HG02571 (cell line): Measurements from ENCODE around the gene TUG1.

Experiments
- ATAC-seq: cut with Tn5 transposase; IDR thresholded peaks from one replicate; pipeline ENCODE4 v1.9.1; 2021; ENCODE audit warnings: mild to moderate bottlenecking, moderate library complexity; ENCODE audit not compliant: unreplicated experiment

The TUG1 gene

GRCh38 chr22:30968924-30969531, at the start of gene TUG1:
Gene TUG1 (plus strand): TSS chr22:30969265.
- peak; percentile 91 for ATAC-seq

GRCh38 chr22:30919973-30920372, 49.1 kb upstream of the TUG1 start:
- no peak for ATAC-seq

DNA sequence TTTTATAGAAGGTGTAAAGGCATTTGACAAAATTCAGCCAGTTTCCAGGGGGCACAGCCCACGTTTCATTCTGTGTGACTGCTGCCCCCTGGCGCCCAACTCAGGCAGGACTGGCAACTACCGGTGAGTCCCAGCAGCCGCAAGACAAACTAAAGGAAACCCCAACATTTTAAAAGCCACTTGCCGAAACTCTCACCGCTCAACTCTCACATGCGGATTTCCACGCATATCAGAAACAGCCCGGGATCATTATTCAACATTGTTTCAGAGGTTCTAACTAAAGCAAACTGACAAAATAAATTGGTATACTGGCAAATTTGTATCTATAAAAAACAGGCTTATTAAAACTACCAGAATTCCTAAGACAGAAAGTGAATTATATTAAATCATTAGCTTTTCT, 48.7 kb upstream of the TUG1 start:
- no peak for ATAC-seq

DNA sequence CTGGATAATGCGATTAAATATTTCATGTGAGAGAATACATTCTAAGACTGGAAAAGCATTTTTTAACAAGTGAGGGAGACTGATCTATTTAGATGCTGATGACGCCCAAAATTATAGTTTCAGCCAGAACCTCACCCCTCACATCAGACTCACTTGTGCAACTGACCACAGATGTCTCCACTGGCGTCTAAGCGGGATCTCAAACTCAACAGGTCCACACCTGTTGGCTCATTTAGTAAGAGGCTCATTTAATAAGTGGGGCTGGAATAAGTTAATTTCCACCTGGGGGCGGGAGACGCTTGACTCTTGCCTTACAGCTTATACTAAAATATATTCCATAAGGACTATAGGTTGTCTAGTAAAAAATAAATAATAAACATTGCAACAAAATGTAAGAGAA, 48.0 kb upstream of the TUG1 start:
- ATAC-seq = no peak

DNA sequence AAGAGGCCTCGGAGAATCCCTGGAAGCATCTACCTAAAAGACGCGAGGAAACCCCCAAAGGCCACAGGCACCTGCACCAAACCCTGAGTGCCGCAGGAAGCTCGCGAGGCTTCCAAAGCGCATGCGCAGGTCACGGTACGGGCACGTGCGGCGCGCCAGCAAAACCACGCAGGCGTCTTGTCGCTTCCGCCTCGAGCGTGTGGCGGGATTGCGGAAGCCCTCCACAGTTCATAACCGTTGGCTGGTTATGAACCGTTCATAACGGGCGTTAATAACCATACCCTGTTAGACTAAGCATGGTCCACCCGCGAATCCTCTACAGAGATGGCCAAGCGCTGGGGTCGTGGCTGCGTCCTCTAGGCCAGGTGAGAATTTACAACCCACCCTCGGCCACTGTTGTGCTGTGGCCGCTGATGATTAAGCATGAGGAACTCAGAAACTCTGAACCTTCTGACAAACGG, 46.9 kb upstream of the TUG1 start:
- ATAC-seq = peak; percentile 51

DNA sequence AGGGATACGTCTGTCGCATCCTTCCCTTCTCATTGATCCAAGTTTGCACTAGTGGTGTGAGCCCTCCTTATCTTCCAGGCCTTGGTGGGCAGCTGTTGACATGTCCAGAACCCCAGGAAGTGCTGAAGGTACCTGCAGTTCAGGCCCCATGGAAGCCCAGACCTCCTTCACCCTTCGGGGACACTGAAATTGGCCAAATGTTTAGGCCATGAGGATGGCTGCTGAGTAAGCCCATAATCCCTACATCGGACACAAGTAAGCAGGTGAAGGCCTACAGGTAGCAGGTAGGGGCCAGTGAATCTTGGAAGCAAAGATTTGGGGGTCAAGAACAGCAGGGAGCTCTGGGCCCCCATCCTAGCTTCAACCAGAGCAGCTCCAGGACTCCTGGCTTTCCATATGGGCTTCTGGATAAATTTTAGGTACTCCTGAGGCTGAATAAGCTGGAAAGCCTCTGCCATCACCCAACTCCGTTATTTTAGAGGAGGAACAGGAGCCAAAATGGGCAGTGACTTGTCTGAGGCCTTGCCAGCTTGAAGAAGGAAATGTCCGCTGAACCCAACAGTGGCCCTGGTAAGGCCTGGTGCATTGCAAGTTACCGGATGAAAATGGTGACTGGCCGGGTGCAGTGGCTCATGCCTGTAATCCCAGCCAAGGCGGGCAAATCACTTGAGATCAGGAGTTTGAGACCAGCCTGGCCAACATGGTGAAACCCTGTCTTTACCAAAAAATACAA, 45.7 kb upstream of the TUG1 start:
- ATAC-seq = no peak

- ATAC-seq = no peak
These were observed 43.4 kb upstream of the TUG1 start for GRCh38 chr22:30925667-30926066.

- no peak for ATAC-seq
These were observed 42.4 kb upstream of the TUG1 start for GRCh38 chr22:30926706-30927105.

DNA sequence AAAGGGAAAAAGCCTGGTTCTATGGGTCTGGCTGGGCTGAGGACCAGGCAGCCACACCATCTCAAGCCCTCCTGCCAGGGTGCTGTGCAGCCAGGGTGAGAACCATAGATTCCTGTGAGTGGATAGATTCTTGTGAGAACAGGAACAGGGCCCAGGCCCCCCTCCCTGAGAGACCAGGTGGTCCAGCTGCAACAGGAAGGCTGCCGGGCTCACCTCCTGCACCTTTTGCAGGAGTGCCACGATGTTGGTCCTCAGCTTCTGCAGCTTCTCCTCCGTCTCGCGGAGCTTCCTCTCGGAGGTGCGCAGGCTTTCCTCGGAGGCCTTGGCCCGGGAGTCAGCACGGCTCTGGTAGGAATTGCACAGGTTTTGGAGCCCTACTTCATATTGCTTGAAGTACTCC, 41.3 kb upstream of the TUG1 start:
- no peak for ATAC-seq

GRCh38 chr22:30928401-30928800, 40.7 kb upstream of the TUG1 start:
- no peak for ATAC-seq

DNA sequence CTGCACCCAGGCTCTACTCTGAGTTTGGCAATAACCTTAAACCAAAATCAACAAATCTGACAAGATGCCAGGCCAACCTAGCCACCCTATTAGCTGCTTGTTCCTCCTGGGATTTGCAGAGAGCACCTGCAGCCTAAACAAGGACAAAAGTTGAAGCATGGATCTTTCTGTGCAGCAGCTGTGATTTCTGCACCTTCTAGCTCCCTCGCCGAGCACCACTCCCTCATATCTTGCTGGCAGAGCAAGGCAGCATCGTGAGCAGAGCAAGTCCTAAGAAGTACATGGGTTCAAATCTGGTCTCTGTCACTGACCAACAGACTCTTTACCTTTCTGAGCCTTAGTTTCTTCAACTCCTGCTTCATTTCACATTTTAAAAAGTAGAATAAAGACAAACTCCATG, 38.8 kb upstream of the TUG1 start:
- no peak for ATAC-seq

GRCh38 chr22:30931541-30932300, 37.3 kb upstream of the TUG1 start:
- ATAC-seq = no peak

- no peak for ATAC-seq
These were observed 36.4 kb upstream of the TUG1 start for GRCh38 chr22:30932661-30933060.

- ATAC-seq = no peak
These were observed 35.6 kb upstream of the TUG1 start for GRCh38 chr22:30933457-30933856.

GRCh38 chr22:30934053-30934452, 35.0 kb upstream of the TUG1 start:
- ATAC-seq = no peak

DNA sequence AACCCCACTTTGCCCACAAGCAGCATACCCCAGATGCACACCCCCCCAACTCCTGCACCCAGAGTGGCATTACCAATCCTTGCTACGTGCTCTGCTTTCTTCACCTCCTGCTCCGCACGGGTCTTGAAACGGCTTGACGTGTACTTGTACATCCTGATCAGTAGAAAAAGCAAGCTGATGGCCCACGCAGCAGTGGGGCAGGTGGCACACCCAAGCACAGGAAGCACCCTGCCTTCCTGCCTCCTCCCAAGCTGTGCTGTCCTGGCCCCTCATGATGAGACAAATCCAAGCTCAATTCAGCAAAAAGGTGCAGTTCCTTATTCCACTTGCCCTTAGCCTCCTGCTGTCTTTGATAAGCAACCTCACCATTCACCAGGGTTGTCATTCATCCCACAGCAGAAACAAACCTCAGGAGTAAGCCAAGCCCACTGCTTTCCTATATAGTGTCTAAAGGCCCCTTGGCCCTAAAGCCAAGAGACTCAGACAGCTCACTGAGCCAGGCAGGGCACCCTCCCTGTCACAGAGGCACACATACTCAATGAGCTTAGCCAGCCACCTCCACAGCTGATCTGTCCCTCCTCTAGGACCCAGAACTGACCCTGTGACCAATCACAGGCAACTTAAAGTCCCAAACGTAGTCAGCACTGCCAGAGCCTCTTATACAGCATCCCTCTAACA, 28.2 kb upstream of the TUG1 start:
- ATAC-seq = no peak

GRCh38 chr22:30941363-30941740, 27.7 kb upstream of the TUG1 start:
- no peak for ATAC-seq

GRCh38 chr22:30943368-30943767, 25.7 kb upstream of the TUG1 start:
- ATAC-seq = no peak

DNA sequence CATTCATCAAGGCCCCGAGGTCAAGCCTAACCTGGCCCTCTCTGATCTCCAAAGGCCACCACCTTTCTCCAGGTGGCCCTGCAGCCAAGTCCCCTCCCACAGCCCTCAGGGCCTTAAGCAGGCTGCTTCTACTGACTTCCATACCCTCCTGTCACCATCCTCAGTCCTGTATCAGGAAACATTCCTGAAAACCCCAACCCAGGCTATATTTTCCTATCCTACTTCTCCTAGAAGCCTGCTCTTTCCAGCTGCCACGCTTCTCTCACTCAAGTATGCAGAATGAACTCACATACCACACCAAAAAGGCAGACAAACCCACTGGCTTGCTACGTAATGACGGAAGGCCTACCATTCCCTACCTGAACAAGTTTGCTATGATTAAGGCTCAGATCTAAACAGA, 24.1 kb upstream of the TUG1 start:
- ATAC-seq = no peak

- ATAC-seq = no peak
These were observed 23.4 kb upstream of the TUG1 start for GRCh38 chr22:30945653-30946052.

GRCh38 chr22:30946354-30946753, 22.7 kb upstream of the TUG1 start:
- ATAC-seq = no peak
